Osteocyte (in vitro differentiated cells): ENCODE data around the gene DMXL1. TPM values are rescaled to one million over a fixed set of nuclear protein-coding genes. Genes with fewer than 3 reads are reported as not detected.

ENCODE experiments used
- DNase-seq: peaks from one replicate; pipeline ENCODE4 v3.0.0; 2021; ENCODE audit warnings: mixed read lengths; ENCODE audit not compliant: unreplicated experiment; ENCODE audit errors: extremely low spot score
- H3K27ac Mint-ChIP-seq: one replicate; pipeline ENCODE4 v1.8.0; 2021; ENCODE audit warnings: mild to moderate bottlenecking, mixed read lengths; ENCODE audit not compliant: unreplicated experiment
- H3K27me3 Mint-ChIP-seq: one replicate; pipeline ENCODE4 v1.8.0; 2021; ENCODE audit warnings: mixed read lengths; ENCODE audit not compliant: unreplicated experiment
- H3K36me3 Mint-ChIP-seq: one replicate; pipeline ENCODE4 v1.8.0; 2021; ENCODE audit warnings: mixed read lengths; ENCODE audit not compliant: unreplicated experiment
- H3K4me1 Mint-ChIP-seq: one replicate; pipeline ENCODE4 v1.8.0; 2021; ENCODE audit warnings: mixed read lengths; ENCODE audit not compliant: unreplicated experiment
- H3K4me3 Mint-ChIP-seq: one replicate; pipeline ENCODE4 v1.8.0; 2021; ENCODE audit warnings: mild to moderate bottlenecking, moderate library complexity, mixed read lengths; ENCODE audit not compliant: unreplicated experiment
- H3K9me3 Mint-ChIP-seq: one replicate; pipeline ENCODE4 v1.8.0; 2021; ENCODE audit warnings: mixed read lengths; ENCODE audit not compliant: unreplicated experiment
- total RNA-seq: library from RNA; stranded (reverse); gene quantifications from 2 replicates; pipeline ENCODE4 v1.2.1, GENCODE V29; 2021
- TF ChIP-seq, protein P1 (sequence below): fragments of 200-600 bp; sonication (generic); IDR thresholded peaks from 2 replicates; pipeline ENCODE4 v1.5.0; 2021; ENCODE audit warnings: antibody characterized with exemption, mild to moderate bottlenecking, moderate library complexity

The DMXL1 gene
- total RNA-seq, 1 donor from 2014 or later, result 38.2 TPM

GRCh38 chr5:119218830-119219782 is 148.2 kb downstream of the DMXL1 start:
- no peaks in the 10 kb centered on the region for H3K9me3 Mint-ChIP-seq
- H3K27me3 Mint-ChIP-seq, result no peaks in the 10 kb centered on the region
- H3K4me3 Mint-ChIP-seq, result no peak overlapping the region
- H3K27ac Mint-ChIP-seq, result no peak overlapping the region
- peaks cover 4% of the 10 kb centered on the region for H3K4me1 Mint-ChIP-seq
- H3K36me3 Mint-ChIP-seq, result peaks cover 28% of the 10 kb centered on the region
- TF ChIP-seq, protein P1, sequence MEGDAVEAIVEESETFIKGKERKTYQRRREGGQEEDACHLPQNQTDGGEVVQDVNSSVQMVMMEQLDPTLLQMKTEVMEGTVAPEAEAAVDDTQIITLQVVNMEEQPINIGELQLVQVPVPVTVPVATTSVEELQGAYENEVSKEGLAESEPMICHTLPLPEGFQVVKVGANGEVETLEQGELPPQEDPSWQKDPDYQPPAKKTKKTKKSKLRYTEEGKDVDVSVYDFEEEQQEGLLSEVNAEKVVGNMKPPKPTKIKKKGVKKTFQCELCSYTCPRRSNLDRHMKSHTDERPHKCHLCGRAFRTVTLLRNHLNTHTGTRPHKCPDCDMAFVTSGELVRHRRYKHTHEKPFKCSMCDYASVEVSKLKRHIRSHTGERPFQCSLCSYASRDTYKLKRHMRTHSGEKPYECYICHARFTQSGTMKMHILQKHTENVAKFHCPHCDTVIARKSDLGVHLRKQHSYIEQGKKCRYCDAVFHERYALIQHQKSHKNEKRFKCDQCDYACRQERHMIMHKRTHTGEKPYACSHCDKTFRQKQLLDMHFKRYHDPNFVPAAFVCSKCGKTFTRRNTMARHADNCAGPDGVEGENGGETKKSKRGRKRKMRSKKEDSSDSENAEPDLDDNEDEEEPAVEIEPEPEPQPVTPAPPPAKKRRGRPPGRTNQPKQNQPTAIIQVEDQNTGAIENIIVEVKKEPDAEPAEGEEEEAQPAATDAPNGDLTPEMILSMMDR, result no peak
- no peak for DNase-seq

GRCh38 chr5:119220576-119221197 is 149.8 kb downstream of the DMXL1 start:
- no peak for DNase-seq
- no peak overlapping the region for H3K27ac Mint-ChIP-seq
- no peak overlapping the region for H3K4me3 Mint-ChIP-seq
- no peaks in the 10 kb centered on the region for H3K9me3 Mint-ChIP-seq
- H3K27me3 Mint-ChIP-seq, result no peaks in the 10 kb centered on the region
- H3K4me1 Mint-ChIP-seq, result peaks cover 4% of the 10 kb centered on the region
- TF ChIP-seq, protein P1, result no peak
- H3K36me3 Mint-ChIP-seq, result peaks cover 30% of the 10 kb centered on the region

DNA sequence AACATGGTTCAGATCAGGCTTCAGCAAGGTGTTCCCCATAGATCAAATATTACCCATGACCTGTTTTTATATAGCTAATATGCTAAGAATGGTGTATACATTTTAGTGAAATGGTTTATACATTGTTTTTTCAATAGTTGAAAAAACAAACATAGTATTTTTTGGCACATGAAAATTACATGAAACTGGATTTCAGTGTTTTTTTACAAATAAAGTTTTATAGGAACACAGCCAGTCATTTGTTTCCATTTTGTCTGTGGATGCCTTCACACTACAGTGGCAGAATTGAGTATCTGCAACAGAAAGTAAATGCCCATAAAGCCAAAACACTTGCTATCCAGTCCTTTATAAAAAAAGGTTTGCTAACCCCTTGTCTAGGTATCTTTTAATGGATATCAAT is 150.4 kb downstream of the DMXL1 start:
- DNase-seq, result no peak
- Mint-ChIP-seq H3K9me3 (no peaks in the 10 kb centered on the region), H3K36me3 (peaks cover 32% of the 10 kb centered on the region), H3K27me3 (no peaks in the 10 kb centered on the region), H3K4me1 (peaks cover 4% of the 10 kb centered on the region), H3K27ac (no peak overlapping the region), H3K4me3 (no peak overlapping the region)
- TF ChIP-seq, protein P1, result no peak

GRCh38 chr5:119229950-119230349 is 159.1 kb downstream of the DMXL1 start:
- Mint-ChIP-seq H3K9me3 (no peaks in the 10 kb centered on the region), H3K4me3 (no peak overlapping the region), H3K27ac (no peak overlapping the region), H3K36me3 (peaks cover 26% of the 10 kb centered on the region), H3K4me1 (no peaks in the 10 kb centered on the region), H3K27me3 (no peaks in the 10 kb centered on the region)
- DNase-seq, result no peak
- TF ChIP-seq, protein P1, result no peak
